Raji (cell line): ENCODE data around the gene SH3PXD2A.

Experiments
- POLR2A ChIP-seq: IDR thresholded peaks from 2 replicates; pipeline ENCODE4 v1.6.1; 2011; ENCODE audit warnings: low read depth, low read length, control low read depth; ENCODE audit not compliant: insufficient read depth

The SH3PXD2A gene

DNA sequence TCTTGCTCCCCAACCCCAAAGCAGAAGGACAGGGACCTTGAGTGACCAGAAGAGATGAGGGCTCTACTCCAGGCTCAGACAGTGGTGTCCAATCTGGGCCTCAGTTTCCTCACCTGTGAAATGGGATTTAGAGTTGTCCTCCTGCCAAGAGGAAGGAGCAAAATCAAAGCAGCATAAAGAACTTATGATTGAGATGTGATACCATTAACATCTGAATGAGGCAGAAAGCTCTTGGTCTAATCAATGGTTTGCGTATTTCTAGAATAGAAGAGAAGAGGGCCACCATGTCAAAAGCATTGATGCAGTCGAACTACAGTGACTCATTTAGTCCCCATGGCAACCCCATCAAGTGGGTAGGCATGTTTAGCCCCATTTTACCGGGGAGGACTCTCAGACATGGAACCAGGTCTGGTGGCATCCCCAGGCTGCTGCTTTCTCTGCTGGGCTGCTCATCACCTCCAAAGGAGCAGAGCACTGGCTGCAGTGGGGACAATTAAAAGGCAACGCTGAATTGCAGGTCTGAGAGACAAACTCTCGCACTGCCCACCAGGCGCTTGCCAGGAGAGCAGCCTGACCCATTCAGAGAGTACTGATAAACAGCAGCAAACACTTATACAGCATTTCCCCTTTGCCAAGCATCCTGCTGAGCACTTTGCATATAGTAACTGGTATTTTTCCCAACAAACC is 186.0 kb downstream of the SH3PXD2A start:
- no peak for TF ChIP-seq POLR2A

DNA sequence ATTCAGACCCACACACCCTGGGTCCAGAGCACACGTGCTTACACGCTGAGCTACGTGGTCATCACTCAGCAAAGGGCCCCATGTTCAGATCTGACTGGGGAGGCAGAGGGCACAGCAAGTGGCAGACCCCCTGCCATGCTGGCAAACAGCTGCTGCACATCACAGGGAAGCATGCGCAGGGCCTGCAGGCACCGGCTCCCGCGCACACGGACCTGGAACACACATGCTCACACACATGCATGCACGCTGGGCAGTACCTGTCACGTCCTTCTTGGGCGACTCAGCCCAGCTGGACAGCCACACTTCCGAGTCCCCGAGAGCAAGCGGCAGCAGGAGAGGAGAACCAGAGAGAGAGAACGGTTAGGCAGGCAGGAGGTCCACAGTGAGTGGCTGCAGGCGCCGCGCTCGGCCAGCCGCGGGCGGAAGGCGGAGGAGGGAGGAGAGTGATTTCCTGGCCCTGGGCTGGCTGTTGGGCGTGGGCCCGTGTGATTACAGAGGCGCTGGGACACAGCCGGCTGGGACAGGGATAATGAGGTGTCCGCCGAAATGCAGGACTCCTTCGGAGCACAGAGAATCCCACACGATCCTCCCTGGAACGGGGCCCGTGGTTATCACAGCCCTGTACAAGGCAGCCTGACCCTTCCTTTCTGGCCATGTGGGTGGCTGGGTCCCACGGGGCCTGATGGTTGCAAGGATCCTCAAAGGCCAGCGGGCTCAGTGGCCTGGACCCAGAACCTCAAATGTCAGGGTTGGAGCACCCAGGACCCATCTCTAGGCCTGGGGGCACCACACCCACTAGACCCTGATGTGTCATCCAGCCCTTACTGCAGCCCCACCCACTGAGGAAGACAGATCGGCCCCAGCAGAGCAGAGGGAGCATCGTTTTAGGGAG is 186.8 kb downstream of the SH3PXD2A start:
- TF ChIP-seq POLR2A, result no peak

DNA sequence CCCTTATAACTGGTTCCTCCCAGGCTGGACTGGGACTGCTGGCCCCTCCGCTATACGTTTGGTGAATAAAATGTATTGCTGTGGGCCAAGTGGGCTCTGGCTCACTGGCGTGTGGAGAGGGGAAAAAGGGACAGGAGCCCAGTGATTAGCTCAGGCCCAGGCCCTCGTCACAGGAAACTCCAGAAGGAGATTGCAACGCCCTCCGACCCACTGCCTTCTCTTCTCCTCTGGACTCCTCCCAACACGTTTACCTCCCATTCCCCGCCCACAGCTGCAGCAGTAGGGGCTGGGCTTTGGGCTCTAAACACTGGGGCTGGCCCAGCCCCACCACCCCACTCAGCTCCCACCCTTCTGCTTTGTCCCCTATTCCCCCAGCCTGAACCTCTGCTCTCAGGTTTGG is 188.0 kb downstream of the SH3PXD2A start:
- TF ChIP-seq POLR2A, result no peak

DNA sequence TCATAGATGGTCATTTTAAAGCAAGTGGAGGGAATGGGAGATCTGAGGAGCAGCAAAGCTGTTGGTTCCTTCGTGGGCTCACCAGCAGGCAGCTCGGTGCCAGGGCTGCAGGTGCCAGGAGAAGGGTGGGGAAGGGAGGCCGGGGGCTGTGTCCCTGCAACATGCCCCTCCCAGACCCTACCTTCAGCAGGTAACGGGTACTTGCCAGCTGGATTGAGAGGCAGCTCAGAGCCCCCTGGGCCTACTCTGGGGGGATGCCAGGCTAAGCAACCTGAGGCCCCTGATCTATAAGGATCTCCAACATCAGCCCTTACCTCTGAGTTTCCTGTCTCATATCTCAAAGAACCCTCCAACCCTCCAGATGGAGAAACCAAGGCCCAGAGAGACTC is 188.6 kb downstream of the SH3PXD2A start:
- TF ChIP-seq POLR2A, result no peak

DNA sequence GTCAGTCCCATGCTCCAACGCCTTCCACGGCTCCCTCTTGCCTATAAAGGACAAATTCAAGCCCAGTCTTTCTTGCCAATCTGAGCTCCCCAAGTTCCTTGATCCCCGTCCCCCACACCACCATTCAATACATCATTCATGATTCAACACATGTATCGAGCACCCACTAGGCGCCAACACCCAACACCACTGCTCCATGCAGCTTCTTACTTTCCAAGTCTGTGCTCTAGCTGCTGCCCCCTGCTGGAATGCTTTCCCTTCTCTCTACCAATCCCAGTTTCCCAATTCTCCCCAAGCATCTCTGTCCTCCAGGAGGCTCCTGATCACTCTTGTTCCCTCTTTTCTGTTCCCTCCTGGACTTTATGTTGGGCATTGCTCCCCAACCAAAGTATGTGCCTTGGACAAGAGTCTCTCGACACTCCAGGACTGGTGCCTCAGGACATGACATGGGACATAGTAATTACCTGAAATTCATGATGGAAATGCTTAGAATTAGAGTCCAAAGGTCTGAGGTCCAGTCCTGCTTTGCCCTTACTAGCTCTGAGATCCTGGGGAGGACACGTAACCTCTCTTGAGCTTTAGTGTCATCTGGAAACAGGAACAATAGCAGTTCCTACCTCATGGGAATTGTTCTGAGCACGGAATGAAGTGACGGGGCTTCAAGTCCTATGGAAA is 189.2 kb downstream of the SH3PXD2A start:
- TF ChIP-seq POLR2A, result no peak

DNA sequence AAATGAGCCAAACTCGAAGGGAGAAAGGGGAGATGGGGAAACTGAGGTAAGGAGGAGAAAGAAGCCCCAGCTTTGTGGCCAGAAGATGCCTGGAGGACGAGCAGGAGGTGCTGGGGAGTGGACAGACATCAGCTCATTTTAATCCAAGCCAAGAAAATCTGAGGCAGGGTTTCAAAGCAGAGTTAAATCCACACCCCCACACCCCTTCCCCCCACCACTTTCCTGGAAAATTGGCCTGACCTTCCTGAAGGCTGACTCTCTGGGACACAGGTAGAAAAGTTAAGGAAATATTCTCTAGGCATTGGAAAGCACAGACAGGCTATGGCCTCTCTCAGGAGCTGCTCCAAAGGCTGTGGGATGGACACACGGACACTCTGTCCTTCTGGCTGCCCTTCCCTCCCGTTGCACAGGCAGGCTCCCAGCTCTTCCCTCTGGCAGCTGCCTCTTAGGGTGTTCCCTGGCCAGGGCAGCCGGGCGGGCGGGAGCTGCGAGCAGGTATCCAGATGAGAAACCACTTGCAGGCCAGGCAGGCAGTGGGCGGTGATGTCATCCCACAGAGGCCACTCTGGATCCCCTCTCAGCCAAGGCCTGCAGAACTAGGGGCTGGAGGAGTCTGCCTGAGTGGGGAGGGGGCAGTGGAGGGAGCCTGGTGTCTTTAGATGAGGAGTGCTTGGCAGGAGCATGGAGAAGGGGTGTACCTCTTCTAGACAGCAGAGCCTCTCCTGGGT is 190.1 kb downstream of the SH3PXD2A start:
- no peak for TF ChIP-seq POLR2A

DNA sequence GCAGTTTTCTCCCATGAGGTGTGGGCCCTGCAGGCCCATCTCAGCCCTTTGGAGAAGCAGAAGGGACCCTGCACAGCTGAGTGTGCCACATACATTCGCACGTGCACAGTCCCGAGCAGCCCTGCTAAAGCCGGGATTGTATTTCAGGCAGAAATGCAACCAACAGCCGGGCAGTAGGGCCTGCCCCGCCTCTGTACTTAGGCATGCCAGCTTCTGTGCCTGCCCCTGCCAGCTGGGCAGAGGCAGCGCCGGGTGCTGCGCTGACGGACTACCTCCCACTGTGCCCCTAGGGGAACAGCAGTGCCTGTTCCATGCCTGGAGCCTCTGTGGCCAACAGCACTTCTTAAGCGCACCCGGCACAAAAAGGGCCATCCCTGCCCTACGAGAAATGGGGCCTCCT is 191.6 kb downstream of the SH3PXD2A start:
- no peak for TF ChIP-seq POLR2A

DNA sequence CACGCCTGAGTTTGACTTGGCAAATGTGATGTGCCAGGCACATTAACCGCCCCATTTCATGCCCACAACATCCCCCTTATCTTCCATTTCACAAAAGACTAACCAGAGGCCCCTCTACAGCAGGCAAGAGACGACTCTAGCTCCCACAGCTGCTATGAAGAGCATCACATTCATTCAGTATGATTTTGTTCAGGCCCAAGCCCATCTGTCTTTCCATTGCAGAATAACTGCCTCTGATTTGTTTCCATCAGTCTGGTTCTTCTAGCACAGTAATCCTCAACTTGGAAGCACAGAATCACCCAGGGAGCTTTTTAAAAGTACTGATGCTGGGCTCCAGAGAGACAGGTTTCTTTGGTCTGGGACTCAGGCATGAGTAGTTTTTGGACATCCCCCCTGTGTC is 192.1 kb downstream of the SH3PXD2A start:
- no peak for TF ChIP-seq POLR2A

DNA sequence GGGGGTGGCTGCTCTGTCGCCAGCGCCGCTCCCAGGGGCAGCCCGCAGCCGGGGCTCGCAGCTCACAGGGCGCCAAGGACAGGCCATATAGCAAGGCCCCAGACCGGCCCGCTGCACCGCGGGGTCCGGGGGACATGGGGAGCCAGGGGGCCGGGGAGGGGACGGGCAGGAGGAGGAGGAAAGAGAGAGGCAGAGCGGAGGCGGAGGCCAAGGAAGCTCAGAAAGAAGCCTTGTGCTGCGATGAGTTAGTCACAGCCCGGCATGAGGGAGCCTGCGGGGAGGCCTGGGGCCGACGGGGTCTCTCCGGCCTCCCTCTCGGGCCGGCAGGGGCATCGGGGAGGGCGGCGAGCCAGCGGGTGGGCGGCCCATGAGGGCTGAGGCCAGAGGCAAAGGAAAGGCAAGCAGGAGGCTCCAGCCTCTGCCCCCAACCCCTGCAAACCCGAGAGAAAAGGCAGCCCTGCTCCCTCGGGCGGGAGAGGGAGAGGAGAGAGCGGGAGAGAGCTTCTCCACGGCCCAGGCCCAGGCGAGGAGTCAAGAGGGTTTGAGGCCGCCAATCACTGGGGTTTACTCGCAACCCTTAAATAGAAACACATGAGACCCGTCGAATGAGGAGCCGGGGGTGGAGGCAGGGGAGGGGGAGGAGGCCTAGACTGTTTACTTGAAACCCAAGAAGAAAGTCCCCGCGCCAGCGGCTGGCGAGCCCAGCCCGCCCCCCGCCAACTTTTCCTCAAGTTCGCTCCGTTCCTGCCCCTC is 194.0 kb downstream of the SH3PXD2A start:
- TF ChIP-seq POLR2A, result no peak

DNA sequence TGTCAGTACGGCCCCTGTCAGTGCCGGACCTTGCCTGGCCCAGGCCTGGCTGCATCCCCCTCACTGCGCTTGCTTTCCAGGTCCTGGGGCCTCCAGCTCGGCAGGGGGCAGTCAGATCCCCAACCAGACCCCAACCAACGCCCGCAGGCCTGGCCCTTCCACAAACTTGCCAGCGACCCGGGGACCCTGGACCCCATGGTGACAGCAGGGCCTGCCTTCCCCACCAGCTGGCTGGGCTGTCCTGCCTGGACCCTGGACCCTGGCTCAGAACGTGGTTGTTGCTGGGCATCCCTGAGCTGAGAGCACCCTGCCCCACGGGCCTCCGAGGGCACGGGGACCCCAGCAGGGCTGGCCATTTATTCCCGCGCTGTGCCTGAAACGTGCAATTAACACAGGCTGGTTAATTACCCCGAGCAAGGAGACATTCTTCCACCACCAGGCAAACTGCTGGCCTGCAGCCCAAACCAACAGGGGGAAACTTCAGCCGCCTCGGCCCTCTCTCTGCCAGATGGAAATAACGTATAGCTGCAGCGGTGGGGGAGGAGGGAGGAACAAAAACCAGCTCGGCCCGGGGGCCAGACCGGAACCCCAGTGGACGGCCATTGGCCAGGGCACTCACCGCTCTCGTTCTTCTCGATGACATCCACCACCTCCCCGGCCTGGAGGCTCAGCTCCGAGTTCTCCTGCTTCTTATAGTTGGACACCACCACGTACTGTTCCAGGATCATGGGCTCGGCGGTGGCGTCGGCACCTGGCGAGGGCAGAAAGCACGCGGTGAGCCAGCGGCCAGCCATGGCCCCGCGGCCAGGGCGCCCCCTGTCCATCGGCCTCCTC is 194.8 kb downstream of the SH3PXD2A start:
- TF ChIP-seq POLR2A, result no peak

DNA sequence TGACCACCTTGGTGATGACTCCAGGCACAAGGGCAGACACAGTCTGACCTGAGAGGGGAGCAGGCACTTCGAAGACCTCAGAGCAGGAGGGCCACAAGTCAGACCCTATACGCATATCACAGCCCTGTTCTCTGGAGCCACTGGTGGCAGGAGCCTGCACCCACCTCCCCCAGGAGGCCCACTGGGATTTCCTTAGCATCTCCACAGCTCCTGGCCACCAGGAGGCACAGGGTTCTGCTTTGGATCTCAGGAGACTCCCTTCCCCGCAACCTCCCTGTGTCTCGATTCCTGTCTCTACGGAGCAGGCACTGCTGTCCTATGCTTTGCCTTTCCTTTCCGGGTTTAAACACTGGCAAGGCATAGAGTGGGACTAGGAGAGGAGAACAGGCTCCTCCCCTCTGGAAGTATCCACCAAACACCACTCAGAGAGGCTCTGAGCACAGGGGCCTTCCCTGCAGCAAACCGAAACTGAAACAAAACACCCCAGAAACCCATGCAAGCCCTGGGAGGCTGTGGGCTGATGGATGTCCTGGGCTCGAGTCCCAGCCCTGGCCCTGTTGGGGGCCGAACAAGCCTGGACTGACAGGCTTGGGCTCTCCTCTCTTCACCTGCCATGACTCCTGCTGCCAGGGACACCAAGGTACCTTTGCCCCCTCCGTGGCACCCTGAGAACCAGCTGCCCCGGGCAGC is 195.6 kb downstream of the SH3PXD2A start:
- TF ChIP-seq POLR2A, result no peak

DNA sequence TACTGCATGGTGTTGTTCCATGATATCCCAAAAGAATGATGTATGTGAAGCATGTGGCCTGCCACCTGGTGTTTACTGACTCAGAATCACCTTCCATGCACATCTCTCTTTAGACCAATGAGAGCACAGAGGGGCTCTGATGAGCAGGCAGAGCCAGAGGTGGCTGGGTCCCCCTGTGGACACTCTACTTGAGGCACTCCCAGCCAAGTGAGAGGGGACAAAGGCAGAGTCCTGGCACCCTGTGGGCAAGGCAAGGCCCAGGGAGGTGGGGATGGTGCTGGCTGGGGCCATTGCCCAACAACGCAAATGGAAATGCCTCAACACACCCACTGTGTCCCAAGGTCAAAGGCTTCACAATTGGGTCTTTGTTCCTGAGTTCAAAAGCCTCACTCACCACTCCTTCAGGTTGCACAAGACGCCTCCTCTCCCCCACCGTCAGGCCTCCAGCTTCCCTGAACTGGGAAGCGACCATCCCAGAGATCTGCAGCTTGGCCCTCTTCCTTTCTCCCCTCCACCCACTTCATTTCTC is 197.3 kb downstream of the SH3PXD2A start:
- no peak for TF ChIP-seq POLR2A

DNA sequence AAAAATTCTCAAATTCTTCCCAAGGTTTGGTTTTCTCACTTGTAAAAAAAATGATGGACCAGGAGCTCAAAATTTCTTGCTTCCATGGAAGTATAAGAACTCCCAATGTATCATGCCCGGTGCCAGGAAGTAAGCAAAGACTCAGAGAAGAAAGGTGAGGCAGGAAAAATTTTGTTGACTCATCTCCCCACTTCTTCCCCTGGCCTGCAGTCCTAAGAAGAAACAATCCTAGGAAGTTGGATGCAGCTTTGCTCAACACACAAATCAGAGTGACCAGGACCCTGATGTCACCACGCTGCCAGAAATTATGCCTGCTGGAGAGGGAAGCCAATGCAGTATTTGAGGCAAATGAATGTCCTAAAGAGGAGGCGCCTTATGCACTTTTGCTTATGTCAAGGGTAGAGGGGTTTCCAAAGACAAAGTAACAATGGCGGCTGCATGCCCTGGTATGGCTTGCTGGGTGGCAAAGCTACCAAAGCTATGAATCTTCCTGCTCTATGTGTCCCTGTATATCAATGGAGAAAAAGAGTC is 198.2 kb downstream of the SH3PXD2A start:
- TF ChIP-seq POLR2A, result no peak

DNA sequence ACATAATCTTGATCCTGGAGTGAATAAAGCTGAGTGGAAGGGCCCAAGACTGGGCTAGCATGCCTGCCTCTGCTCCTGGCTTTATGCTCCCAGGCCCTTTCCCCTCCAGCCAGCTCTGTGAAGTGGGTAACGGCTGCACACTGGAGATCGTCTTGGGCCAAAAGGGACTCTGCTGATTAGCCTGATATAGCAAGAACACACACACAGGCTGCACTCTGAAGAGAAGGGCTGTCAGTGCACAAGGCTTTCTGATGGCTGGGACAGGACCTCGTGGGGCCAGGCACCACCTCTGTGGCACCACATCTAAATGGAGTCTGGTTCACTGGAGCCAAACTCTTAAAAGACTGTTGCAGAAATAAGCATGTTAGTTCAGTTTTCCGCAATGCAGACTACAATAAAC is 200.5 kb downstream of the SH3PXD2A start:
- TF ChIP-seq POLR2A, result no peak
